Measurements from ENCODE around the gene NINJ2.

Gene NINJ2

GRCh38 chr12:613996-614395, 49.2 kb downstream of the NINJ2 start:
- no peak for DNase-seq (ENCODE audit: low read depth)

DNA sequence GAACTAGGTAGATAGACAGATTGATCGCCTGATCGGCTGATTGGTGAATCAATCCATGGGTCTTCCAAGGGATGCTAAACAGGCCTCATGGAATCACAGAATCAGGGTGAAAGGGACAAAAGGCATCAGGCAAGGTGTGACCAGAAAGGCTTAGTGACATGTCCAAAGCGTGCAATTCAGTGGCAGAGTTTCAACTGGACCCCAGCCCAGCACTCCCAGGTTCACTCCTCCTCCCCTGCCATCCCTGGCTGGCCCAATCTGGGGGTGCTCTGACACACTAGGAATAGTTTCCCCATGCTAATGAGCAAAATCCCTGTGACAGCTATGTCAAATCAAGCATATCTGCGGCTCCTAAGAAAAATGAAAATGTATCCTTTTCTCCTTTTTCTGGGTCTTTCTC, 50.4 kb downstream of the NINJ2 start:
- no peak for DNase-seq (ENCODE audit: low read depth)

DNA sequence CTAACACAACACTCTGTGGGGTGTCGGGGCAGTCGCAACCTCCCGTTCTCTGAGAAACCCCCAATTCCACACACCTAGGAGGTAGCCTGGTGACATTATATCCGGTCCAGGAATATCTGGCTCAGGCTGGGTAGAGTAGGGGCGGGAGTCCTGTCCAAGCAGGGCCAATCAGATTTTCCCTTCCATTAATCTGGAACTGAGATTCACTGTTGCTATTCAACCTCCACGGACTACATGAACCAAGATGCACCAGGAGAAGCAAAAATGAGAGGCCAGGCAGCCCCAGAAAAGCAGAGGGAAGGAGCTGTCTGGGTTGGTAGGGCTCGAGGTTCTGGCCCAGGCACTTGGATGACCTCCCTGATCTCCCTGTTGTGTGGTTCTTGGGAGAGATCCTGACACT, 51.0 kb downstream of the NINJ2 start:
- no peak for DNase-seq (ENCODE audit: low read depth)

DNA sequence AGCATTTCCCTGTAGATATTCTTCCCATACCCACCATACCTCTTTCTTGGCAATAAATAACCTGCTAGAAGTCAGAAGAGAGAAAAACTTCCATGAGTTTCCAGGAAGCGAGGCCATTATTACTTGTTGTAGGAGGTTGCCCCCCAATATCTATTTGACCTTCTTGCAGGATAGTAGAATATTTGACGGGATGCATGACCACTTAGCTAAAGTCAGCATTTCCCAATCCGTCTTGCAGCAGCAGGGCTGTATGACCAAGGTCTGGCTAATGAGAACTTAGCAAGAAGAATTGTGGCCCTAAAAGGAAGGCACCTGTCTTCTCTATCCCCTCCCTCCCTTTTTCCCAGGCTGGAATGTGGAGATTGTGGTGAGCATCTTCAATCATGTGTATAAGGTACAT, 51.5 kb downstream of the NINJ2 start:
- no peak for DNase-seq (ENCODE audit: low read depth)

GRCh38 chr12:608921-609320, 54.3 kb downstream of the NINJ2 start:
- no peak for DNase-seq (ENCODE audit: low read depth)

- DNase-seq (ENCODE audit: low read depth): no peak
These were observed 54.8 kb downstream of the NINJ2 start for GRCh38 chr12:608413-608812.

GRCh38 chr12:607541-608001, 55.7 kb downstream of the NINJ2 start:
- DNase-seq (ENCODE audit: low read depth): no peak

DNA sequence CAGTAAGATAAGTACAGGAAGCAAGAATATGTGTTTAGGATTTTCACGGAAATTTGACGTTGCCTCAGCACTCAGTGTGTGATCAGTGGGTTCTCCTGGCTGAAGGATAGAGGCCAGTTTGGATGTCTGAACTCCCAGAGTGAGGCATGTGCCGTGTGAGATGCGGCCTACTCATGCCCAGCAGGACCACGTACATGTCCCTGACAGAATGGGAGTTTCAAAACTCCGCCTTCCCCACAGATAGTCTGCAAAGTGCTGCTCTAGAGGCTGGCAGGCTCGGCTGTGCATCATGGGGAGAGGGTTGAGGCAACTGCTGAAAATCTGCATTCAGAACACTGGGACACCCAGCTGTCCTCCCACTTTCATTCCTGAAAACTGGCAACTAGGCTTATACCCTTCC, 58.3 kb downstream of the NINJ2 start:
- no peak for DNase-seq (ENCODE audit: low read depth)

- DNase-seq (ENCODE audit: low read depth): no peak
These were observed 60.6 kb downstream of the NINJ2 start for GRCh38 chr12:602700-603068.

DNA sequence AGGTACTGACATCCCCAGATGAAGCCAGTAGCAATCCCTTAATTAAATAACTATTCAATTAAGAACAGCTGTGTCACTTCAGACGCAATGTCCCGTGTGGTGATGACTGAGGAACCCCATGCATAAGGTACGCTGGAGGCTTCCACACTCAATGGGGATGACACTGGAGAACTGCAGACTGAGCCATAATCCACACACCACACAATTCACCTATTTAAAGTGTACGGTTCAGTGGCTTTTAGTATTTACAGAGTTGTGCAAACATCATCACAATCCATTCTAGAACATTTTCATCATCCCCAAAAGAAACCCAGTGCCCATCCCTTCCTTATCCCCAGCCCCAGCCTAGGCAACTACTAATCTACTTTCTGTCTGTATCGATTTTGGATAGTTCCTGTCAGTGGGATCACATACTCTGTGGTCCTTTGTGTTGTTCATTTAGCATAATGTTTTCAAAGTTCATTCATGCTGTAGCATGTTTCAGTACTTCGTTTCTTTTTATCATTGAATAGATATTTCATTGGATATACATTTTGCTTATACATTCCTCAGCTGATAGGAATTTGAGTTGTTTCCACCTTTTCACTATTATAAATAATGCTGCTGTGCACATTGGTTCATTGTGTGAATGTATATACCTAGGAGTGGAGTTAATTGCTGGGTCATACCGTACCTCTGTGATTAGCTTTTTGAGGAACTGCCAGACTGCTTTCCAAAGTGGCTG, 61.1 kb downstream of the NINJ2 start:
- no peak for DNase-seq (ENCODE audit: low read depth)

- no peak for DNase-seq (ENCODE audit: low read depth)
These were observed 63.5 kb downstream of the NINJ2 start for GRCh38 chr12:599756-600155.

DNA sequence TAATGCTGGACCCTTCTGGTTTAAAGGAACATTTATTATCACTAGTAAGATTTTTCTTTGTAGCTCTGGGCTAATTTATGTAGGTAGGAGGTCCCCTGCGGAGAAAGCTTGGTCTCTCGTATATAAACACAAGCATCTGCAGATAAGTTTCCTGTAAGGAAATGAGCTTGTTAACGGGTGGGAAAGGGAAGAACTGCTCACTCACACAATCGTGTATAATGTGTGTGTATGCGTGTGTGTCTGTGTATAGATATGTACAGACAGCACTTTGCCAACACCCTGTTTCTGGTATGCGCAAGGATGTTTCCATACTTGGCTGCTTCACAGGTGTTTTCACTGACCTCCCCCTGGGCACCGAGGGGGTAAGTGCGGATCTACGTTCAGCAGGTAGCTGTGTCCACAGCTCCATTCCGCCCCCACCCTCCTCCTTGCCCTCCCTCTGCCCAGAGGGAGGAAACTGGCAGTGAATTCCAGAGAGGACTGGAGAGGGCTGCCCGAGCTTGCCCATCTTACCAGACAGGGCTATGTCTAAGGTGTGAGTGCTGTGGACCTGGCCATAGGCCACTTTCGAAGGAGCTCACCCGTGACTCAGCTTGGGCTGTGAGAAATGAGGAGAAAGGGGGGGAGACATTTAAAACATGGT, 65.2 kb downstream of the NINJ2 start:
- DNase-seq (ENCODE audit: low read depth): no peak

- DNase-seq (ENCODE audit: low read depth): no peak
These were observed 69.6 kb downstream of the NINJ2 start for GRCh38 chr12:593396-594270.

GRCh38 chr12:592024-592505, 71.2 kb downstream of the NINJ2 start:
- no peak for DNase-seq (ENCODE audit: low read depth)

- no peak for DNase-seq (ENCODE audit: low read depth)
These were observed 71.8 kb downstream of the NINJ2 start for GRCh38 chr12:591167-592023.

- DNase-seq (ENCODE audit: low read depth): no peak
These were observed 73.0 kb downstream of the NINJ2 start for GRCh38 chr12:590206-590750.

GRCh38 chr12:588646-589045, 74.6 kb downstream of the NINJ2 start:
- no peak for DNase-seq (ENCODE audit: low read depth)

DNA sequence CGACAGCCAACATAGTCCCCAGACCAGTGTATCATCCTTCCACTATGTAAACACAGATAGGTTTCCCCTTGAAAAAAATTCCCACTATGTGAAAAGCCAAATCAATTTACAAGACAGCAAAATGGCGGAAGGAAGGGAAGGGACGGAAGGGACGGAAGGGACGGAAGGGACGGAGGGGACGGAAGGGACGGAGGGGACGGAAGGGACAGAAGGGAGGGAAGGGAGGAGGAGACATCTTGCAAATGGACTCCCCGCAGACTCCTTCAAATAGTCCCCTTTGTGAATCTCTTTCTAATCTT, 75.3 kb downstream of the NINJ2 start:
- DNase-seq (ENCODE audit: low read depth): no peak

- no peak for DNase-seq (ENCODE audit: low read depth)
These were observed 75.9 kb downstream of the NINJ2 start for GRCh38 chr12:587132-588023.

DNA sequence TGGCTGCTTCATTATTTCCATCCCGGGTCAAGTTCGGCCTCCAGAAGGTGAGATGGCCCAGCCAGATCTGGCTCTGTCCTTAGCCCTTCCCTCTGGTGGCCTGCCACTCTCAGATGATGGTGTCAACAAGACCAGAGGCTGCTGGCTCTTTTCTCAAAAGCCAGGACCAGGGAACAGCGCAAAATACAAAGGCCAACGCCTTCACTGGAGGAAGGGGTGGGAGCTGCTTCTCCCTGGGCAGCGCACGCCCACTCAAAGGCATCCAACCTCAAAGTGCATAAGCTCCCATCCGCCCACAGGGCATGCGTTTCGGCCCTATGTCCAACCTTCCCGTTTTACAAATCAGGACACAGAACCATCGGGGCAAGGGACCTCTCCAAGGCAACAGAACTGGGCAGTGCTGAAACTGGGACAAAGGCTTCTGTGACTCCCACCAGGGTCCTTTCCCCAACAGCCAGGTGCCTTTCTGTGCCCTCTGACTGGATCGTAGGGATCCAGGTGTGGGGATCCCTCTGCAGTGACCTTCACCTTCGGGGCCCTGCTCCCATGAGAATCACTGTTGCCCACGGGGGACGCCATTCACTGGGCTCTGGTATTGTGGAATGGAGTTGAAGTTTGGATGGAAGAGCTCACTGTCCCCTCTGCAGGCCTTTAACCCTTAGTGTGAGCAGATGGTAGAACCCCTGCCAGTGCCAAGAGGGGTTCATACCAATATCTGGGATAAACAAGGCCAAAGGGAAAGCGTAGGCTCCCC, 76.8 kb downstream of the NINJ2 start:
- DNase-seq (ENCODE audit: low read depth): no peak
